ENCODE data around the gene LDLRAP1.

DNA sequence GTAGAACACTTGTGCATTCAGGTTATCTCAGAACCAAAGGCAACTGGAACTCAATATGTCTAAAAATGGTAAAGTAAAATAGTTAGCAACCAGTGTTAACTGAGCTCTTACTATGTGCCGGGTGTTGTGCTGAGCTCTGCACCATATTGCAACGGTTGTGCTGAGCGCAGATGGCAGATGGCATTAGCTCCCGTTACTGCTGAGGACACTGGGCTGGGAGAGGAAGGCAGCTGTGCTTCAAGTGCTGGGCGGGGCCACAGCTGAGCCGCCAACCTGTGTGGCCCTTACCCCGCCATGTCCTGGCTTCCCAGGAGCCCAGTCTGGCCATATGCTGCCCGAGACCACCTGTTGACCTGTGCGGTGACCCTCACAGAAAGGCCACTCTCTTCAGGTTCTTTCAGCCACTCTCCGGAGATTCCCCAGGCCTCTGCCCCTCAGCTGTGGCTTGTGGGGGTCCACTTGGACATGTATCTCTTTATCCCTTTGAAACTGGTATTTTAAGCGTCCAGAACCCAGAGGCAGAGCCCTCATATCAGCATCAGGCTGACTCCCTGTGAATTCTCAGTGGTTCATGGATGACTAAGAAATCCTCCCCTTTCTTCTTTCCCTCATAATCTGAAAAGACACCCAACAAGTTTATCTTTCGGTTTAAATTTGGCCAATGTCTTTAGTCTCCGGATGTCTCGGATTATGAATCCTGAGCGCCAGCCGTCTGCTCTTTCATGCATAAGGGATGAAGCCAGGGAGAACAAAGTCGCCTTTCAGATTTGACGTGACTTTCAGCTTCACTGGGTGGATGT, 26.4 kb downstream of the LDLRAP1 start:
- TF ChIP-seq, protein P1, sequence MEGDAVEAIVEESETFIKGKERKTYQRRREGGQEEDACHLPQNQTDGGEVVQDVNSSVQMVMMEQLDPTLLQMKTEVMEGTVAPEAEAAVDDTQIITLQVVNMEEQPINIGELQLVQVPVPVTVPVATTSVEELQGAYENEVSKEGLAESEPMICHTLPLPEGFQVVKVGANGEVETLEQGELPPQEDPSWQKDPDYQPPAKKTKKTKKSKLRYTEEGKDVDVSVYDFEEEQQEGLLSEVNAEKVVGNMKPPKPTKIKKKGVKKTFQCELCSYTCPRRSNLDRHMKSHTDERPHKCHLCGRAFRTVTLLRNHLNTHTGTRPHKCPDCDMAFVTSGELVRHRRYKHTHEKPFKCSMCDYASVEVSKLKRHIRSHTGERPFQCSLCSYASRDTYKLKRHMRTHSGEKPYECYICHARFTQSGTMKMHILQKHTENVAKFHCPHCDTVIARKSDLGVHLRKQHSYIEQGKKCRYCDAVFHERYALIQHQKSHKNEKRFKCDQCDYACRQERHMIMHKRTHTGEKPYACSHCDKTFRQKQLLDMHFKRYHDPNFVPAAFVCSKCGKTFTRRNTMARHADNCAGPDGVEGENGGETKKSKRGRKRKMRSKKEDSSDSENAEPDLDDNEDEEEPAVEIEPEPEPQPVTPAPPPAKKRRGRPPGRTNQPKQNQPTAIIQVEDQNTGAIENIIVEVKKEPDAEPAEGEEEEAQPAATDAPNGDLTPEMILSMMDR (IDR thresholded peaks at IDR 0.05) = no peak
- TF ChIP-seq POLR2A (IDR thresholded peaks at IDR 0.05) = no peak
